AG09309 (cell line): ENCODE measurements around the gene CTRL.
"Not testable (repeated sequence)": the region's sequence is repeated elsewhere in the genome, so short reads cannot be mapped to it uniquely, and the experiment has no call there.

ENCODE experiments used
- DNase-seq: peaks from one replicate; pipeline ENCODE4 v3.0.0-alpha.2; 2010; ENCODE audit warnings: low read depth
- H3K4me3 ChIP-seq: 2 replicates; pipeline ENCODE4 v1.5.1; 2011; ENCODE audit warnings: mild to moderate bottlenecking, low read depth, low read length, moderate library complexity; ENCODE audit not compliant: control insufficient read depth
- CTCF ChIP-seq: IDR thresholded peaks from 2 replicates; pipeline ENCODE4 v1.5.1; 2011; ENCODE audit warnings: mild to moderate bottlenecking, low read depth, low read length, inconsistent platforms; ENCODE audit not compliant: insufficient read depth, control insufficient read depth; ENCODE audit errors: missing control alignments

The CTRL gene

GRCh38 chr16:67940446-67941089 is 8.9 kb upstream of the CTRL start:
- no peak overlapping the region for H3K4me3 ChIP-seq
- TF ChIP-seq CTCF: no peak
- no peak for DNase-seq

GRCh38 chr16:67939507-67940445 is 8.1 kb upstream of the CTRL start:
- no peak for DNase-seq
- TF ChIP-seq CTCF: no peak
- no peak overlapping the region for H3K4me3 ChIP-seq

GRCh38 chr16:67937713-67938112 is 6.1 kb upstream of the CTRL start:
- not testable (repeated sequence) for DNase-seq, H3K4me3 ChIP-seq

GRCh38 chr16:67936880-67937605 is 5.4 kb upstream of the CTRL start:
- DNase-seq: no peak
- H3K4me3 ChIP-seq: peak overlapping the region; percentile 98
- TF ChIP-seq CTCF: no peak

- DNase-seq: peak; percentile 38
- no peak for TF ChIP-seq CTCF
- H3K4me3 ChIP-seq: peak within 1 kb of the TSS; percentile 98
These were observed 4.6 kb upstream of the CTRL start, which contains the start of gene PSMB10 for GRCh38 chr16:67936124-67936879. PSMB10 (minus strand) TSS chr16:67936850; CDS start chr16:67936749, 101 bp downstream.

GRCh38 chr16:67935402-67936123 is 3.9 kb upstream of the CTRL start:
- H3K4me3 ChIP-seq: peak overlapping the region; percentile 98
- no peak for TF ChIP-seq CTCF
- peak; percentile 65 for DNase-seq
